SK-N-SH treated with all-trans-retinoic acid at 6 μM for 48 hours (cell line): ENCODE measurements around the gene SMIM10.
"Not testable (repeated sequence)": the region's sequence is repeated elsewhere in the genome, so short reads cannot be mapped to it uniquely, and the experiment has no call there.

Source experiments
- CREB5 ChIP-seq: fragments of 250-450 bp; sonication (Bioruptor Pico); IDR thresholded peaks from 2 replicates; pipeline ENCODE4 v1.5.1; 2020; ENCODE audit warnings: low read depth, mild to moderate bottlenecking, moderate library complexity
- ISL1 ChIP-seq: fragments of 250-450 bp; sonication (Bioruptor Pico); IDR thresholded peaks from 2 replicates; pipeline ENCODE4 v2.1.2; 2022; ENCODE audit warnings: mild to moderate bottlenecking, moderate library complexity
- RARB ChIP-seq: fragments of 250-450 bp; sonication (Bioruptor Pico); IDR thresholded peaks from 2 replicates; pipeline ENCODE4 v1.8.0; 2021; ENCODE audit warnings: mild to moderate bottlenecking, moderate library complexity
- TCF4 ChIP-seq: fragments of 250-450 bp; sonication (Bioruptor Pico); IDR thresholded peaks from 2 replicates; pipeline ENCODE4 v1.8.0; 2021; ENCODE audit warnings: mild to moderate bottlenecking, moderate library complexity, borderline replicate concordance
- ZFP3 ChIP-seq: fragments of 250-450 bp; sonication (Bioruptor Pico); IDR thresholded peaks from 2 replicates; pipeline ENCODE4 v1.5.0; 2020; ENCODE audit warnings: mild to moderate bottlenecking, moderate library complexity
- ZNF565 ChIP-seq: fragments of 450-650 bp; formaldehyde crosslinking; conservative IDR thresholded peaks from 2 replicates; pipeline ENCODE4 v1.5.0; 2020; ENCODE audit warnings: low read depth, mild to moderate bottlenecking, moderate library complexity
- ZNF70 ChIP-seq: fragments of 450-650 bp; formaldehyde crosslinking; IDR thresholded peaks from 2 replicates; pipeline ENCODE4 v1.5.0; 2020; ENCODE audit warnings: mild to moderate bottlenecking, moderate library complexity
- ZNF8 ChIP-seq: fragments of 450-650 bp; formaldehyde crosslinking; IDR thresholded peaks from 2 replicates; pipeline ENCODE4 v1.5.0; 2020; ENCODE audit warnings: mild to moderate bottlenecking, moderate library complexity
- TF ChIP-seq, protein P1 (sequence below): fragments of 250-450 bp; sonication (Bioruptor Pico); IDR thresholded peaks from 2 replicates; pipeline ENCODE4 v1.8.0; 2020; ENCODE audit warnings: mild to moderate bottlenecking, moderate library complexity, borderline replicate concordance

DNA sequence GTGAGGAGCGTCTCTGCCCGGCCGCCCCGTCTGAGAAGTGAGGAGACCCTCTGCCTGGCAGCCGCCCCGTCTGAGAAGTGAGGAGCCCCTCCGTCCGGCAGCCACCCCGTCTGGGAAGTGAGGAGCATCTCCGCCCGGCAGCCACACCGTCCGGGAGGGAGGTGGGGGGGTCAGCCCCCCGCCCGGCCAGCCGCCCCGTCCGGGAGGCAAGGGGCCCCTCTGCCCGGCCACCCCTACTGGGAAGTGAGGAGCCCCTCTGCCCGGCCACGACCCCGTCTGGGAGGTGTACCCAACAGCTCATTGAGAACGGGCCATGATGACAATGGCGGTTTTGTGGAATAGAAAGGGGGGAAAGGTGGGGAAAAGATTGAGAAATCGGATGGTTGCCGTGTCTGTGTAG is 30.4 kb upstream of the SMIM10 start:
- not testable (repeated sequence) for TF ChIP-seq RARB (CRISPR knock-in tag); CREB5; TCF4 (CRISPR knock-in tag); ZNF70; ISL1 (CRISPR knock-in tag); ZFP3 (CRISPR knock-in tag); ZNF8 (CRISPR knock-in tag); ZNF565 (CRISPR knock-in tag)
- TF ChIP-seq, protein P1, sequence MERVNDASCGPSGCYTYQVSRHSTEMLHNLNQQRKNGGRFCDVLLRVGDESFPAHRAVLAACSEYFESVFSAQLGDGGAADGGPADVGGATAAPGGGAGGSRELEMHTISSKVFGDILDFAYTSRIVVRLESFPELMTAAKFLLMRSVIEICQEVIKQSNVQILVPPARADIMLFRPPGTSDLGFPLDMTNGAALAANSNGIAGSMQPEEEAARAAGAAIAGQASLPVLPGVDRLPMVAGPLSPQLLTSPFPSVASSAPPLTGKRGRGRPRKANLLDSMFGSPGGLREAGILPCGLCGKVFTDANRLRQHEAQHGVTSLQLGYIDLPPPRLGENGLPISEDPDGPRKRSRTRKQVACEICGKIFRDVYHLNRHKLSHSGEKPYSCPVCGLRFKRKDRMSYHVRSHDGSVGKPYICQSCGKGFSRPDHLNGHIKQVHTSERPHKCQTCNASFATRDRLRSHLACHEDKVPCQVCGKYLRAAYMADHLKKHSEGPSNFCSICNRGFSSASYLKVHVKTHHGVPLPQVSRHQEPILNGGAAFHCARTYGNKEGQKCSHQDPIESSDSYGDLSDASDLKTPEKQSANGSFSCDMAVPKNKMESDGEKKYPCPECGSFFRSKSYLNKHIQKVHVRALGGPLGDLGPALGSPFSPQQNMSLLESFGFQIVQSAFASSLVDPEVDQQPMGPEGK (CRISPR knock-in tag), result not testable (repeated sequence)
